ENCODE data around the gene ASPSCR1. TPM values are rescaled to one million over a fixed set of nuclear protein-coding genes. Genes with fewer than 3 reads are reported as not detected.

ASPSCR1 gene
- total and polyA plus RNA-seq, 9 of the 15 experiments (the other 6 are each of a cell fraction or from before 2014, with no cell fraction given) = 0.90 to 36.9 (median 11.6) TPM

DNA sequence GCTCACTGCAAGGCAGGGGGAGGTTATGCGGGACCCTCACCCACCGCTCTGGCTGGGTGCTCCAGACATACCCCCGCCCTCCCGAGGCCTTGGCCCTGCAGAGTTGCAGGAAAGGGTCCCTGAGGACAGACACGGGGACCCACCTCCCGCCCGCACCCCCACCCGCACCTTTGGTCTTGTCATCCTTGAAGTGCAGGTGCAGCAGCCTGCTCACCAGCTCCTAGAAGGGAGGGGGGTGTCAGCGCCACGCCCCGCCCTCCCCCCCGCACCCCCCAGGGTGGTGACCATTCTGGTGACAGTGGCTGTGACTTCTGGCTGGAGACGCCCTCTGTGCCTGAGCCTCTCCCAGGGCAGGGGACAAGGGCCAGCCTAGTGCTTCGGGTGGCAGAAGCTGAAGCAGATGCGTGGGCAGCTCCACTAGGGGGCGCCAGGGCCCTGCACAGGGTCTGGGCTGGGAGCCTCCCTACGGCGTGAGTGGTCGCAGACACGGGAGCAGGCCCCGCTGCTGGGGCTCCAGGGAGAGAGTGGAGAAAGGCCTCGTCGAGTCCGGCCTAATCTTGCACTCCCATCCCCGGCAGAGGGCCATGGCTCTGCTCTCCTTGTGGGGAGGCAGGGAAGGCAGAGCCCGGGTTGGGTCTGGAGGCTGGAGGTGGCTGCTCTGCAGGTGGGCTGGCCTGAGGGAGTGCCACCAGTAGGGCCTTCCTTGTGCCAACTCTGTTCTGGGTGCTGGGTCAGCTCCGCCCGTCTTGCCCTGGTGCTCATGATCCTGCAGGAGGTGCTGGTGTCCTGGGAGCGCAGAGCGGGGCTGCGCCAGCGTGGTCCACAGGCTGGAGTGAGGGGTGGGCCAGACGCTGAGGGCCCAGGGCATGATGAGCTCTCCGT is 42.5 kb downstream of the ASPSCR1 start (continued):
- TF ChIP-seq, protein P1, sequence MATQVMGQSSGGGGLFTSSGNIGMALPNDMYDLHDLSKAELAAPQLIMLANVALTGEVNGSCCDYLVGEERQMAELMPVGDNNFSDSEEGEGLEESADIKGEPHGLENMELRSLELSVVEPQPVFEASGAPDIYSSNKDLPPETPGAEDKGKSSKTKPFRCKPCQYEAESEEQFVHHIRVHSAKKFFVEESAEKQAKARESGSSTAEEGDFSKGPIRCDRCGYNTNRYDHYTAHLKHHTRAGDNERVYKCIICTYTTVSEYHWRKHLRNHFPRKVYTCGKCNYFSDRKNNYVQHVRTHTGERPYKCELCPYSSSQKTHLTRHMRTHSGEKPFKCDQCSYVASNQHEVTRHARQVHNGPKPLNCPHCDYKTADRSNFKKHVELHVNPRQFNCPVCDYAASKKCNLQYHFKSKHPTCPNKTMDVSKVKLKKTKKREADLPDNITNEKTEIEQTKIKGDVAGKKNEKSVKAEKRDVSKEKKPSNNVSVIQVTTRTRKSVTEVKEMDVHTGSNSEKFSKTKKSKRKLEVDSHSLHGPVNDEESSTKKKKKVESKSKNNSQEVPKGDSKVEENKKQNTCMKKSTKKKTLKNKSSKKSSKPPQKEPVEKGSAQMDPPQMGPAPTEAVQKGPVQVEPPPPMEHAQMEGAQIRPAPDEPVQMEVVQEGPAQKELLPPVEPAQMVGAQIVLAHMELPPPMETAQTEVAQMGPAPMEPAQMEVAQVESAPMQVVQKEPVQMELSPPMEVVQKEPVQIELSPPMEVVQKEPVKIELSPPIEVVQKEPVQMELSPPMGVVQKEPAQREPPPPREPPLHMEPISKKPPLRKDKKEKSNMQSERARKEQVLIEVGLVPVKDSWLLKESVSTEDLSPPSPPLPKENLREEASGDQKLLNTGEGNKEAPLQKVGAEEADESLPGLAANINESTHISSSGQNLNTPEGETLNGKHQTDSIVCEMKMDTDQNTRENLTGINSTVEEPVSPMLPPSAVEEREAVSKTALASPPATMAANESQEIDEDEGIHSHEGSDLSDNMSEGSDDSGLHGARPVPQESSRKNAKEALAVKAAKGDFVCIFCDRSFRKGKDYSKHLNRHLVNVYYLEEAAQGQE (IDR thresholded peaks at IDR 0.05; ENCODE audit: borderline replicate concordance) = peak; percentile 42; the same call in 1 of the 2 replicates
- TF ChIP-seq, protein P1 (CRISPR knock-in tag; IDR thresholded peaks at IDR 0.05; ENCODE audit: low read depth) = no peak
- TF ChIP-seq ETS2 (tag; IDR thresholded peaks at IDR 0.05; ENCODE audit: borderline replicate concordance, poor library complexity, severe bottlenecking) (no peak), ZNF699 (CRISPR knock-in tag; IDR thresholded peaks at IDR 0.05; ENCODE audit: insufficient replicate concordance) (no peak), ERF (CRISPR knock-in tag; IDR thresholded peaks at IDR 0.05) (0 out of 2 replicates have a peak, but pooled peaks have one; percentile 19), NFATC3 (IDR thresholded peaks at IDR 0.05) (no peak), ZNF224 (CRISPR knock-in tag; IDR thresholded peaks at IDR 0.05) (no peak), MTA2 (IDR thresholded peaks at IDR 0.05; ENCODE audit: low read depth) (no peak), POLR2G (IDR thresholded peaks at IDR 0.05; ENCODE audit: low read depth, low read length) (peak; percentile 35), MAFG (tag; conservative IDR thresholded peaks at IDR 0.05) (no peak), FOXJ2 (tag; IDR thresholded peaks at IDR 0.05) (no peak), RBM14 (IDR thresholded peaks at IDR 0.05; ENCODE audit: borderline replicate concordance, insufficient read depth, low read depth, low read length) (0 out of 2 replicates have a peak, but pooled peaks have one; percentile 43), PYGO2 (tag; IDR thresholded peaks at IDR 0.05) (no peak), HMG20A (CRISPR knock-in tag; conservative IDR thresholded peaks at IDR 0.05) (no peak)
- TF ChIP-seq, protein P2, sequence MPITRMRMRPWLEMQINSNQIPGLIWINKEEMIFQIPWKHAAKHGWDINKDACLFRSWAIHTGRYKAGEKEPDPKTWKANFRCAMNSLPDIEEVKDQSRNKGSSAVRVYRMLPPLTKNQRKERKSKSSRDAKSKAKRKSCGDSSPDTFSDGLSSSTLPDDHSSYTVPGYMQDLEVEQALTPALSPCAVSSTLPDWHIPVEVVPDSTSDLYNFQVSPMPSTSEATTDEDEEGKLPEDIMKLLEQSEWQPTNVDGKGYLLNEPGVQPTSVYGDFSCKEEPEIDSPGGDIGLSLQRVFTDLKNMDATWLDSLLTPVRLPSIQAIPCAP (CRISPR knock-in tag; IDR thresholded peaks at IDR 0.05; ENCODE audit: borderline replicate concordance) = no peak
- TF ChIP-seq, protein P3, sequence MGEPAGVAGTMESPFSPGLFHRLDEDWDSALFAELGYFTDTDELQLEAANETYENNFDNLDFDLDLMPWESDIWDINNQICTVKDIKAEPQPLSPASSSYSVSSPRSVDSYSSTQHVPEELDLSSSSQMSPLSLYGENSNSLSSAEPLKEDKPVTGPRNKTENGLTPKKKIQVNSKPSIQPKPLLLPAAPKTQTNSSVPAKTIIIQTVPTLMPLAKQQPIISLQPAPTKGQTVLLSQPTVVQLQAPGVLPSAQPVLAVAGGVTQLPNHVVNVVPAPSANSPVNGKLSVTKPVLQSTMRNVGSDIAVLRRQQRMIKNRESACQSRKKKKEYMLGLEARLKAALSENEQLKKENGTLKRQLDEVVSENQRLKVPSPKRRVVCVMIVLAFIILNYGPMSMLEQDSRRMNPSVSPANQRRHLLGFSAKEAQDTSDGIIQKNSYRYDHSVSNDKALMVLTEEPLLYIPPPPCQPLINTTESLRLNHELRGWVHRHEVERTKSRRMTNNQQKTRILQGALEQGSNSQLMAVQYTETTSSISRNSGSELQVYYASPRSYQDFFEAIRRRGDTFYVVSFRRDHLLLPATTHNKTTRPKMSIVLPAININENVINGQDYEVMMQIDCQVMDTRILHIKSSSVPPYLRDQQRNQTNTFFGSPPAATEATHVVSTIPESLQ (CRISPR knock-in tag; IDR thresholded peaks at IDR 0.05) = no peak

Measured in K562 (cell line).